Erythroblast (primary cell): ENCODE results near the gene SPATA16.
"Not testable (repeated sequence)": the region's sequence is repeated elsewhere in the genome, so short reads cannot be mapped to it uniquely, and the experiment has no call there.

Experiments
- DNase-seq, 2 experiments: peaks; one replicate each; lab custom pipeline; 2025; lab: John Stamatoyannopoulos, UW
- GATA1 ChIP-seq: IDR thresholded peaks from 2 replicates; pipeline ENCODE4 v1.6.1; 2011; ENCODE audit warnings: low read depth, mild to moderate bottlenecking, control low read depth, low read length, moderate library complexity
- POLR2A ChIP-seq: IDR thresholded peaks from 2 replicates; pipeline ENCODE4 v1.6.1; 2011; ENCODE audit warnings: mild to moderate bottlenecking, low read length

Gene SPATA16

GRCh38 chr3:172973799-172974198, 167.2 kb downstream of the SPATA16 start:
- no peak for DNase-seq
- TF ChIP-seq POLR2A: no peak
- TF ChIP-seq GATA1: no peak

- TF ChIP-seq POLR2A (no peak), GATA1 (no peak)
- DNase-seq: no peak
Observed at GRCh38 chr3:172972717-172973116, 168.3 kb downstream of the SPATA16 start.

GRCh38 chr3:172972067-172972466, 169.0 kb downstream of the SPATA16 start:
- TF ChIP-seq POLR2A (no peak), GATA1 (no peak)
- no peak for DNase-seq

GRCh38 chr3:172968646-172969045, 172.4 kb downstream of the SPATA16 start:
- DNase-seq: no peak
- TF ChIP-seq GATA1 (no peak), POLR2A (no peak)

GRCh38 chr3:172965256-172965655, 175.8 kb downstream of the SPATA16 start:
- TF ChIP-seq GATA1 (no peak), POLR2A (no peak)
- no peak for DNase-seq

- not testable (repeated sequence) for DNase-seq
Observed at GRCh38 chr3:172960626-172961182, 180.3 kb downstream of the SPATA16 start.

- no peak for DNase-seq
- no peak for TF ChIP-seq POLR2A
- no peak for TF ChIP-seq GATA1
Observed at GRCh38 chr3:172958565-172958964, 182.5 kb downstream of the SPATA16 start.

- TF ChIP-seq GATA1 (no peak), POLR2A (no peak)
- DNase-seq: no peak
Observed at GRCh38 chr3:172953571-172953970, 187.5 kb downstream of the SPATA16 start.

GRCh38 chr3:172951511-172951910, 189.5 kb downstream of the SPATA16 start:
- no peak for TF ChIP-seq GATA1
- no peak for DNase-seq

- DNase-seq: no peak
- no peak for TF ChIP-seq GATA1
- no peak for TF ChIP-seq POLR2A
Observed at GRCh38 chr3:172946061-172946460, 195.0 kb downstream of the SPATA16 start.

- TF ChIP-seq GATA1 (no peak), POLR2A (no peak)
- peak; percentile 28 to 39 for DNase-seq
Observed at GRCh38 chr3:172939651-172940293, 201.3 kb downstream of the SPATA16 start.

- TF ChIP-seq POLR2A (no peak), GATA1 (no peak)
- DNase-seq: no peak
Observed at GRCh38 chr3:172938788-172939187, 202.2 kb downstream of the SPATA16 start.

- TF ChIP-seq GATA1 (no peak), POLR2A (no peak)
- no peak for DNase-seq
Observed at GRCh38 chr3:172931746-172932285, 209.2 kb downstream of the SPATA16 start.

GRCh38 chr3:172929451-172929850, 211.6 kb downstream of the SPATA16 start:
- DNase-seq: no peak
- TF ChIP-seq POLR2A: no peak
- TF ChIP-seq GATA1: no peak

- DNase-seq: no peak
- TF ChIP-seq GATA1 (no peak), POLR2A (no peak)
Observed at GRCh38 chr3:172924546-172924945, 216.5 kb downstream of the SPATA16 start.

- no peak for TF ChIP-seq GATA1
- TF ChIP-seq POLR2A: no peak
- DNase-seq: no peak
Observed at GRCh38 chr3:172919297-172919683, 221.7 kb downstream of the SPATA16 start.
